ENCODE measurements around the gene MEPCE.

Gene MEPCE

DNA sequence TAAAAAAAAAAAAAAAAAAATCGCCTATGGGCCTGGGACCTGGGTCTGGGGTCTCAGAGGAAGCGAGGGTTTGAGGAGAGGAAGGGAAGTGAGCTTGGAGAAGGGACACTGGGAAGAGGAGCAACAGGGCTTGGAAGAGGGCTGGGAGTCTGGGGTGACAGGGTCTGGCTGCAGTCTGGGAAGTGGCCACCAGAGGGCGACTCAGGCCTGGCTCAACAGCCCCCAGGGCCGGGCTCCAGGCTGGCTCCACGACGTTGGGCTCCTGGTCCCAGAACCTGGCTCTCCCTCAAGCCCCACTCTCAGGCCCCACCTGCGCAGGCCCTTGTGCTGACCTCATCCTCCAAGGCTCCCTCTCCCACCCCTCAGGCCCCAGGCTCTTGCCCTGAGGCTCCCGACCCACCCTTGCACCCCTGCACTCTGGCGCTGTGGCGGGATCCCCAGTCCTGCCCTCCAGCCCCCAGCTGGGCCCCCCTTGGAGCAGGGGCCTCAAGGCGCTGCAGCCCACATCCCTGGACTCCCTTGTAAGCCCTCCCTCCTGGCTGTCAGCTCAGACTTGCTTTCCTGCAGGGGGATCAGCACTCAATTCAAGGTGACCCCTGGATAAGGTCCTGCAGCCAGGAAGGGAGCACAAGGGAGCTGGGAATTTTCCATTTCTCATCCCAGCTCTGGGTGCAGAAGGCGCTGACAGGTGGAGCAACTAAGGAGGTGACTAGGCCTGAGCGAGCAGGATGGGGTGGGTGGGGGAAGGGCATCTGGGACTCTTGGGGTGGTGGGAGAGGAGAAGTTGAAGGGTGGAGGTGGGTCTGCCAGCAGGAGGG, 39.8 kb downstream of the MEPCE start:
- Histone ChIP-seq H3K9ac (ENCODE audit: low read depth, low read length) (no peak overlapping the region), H3K27ac (ENCODE audit: low read length) (no peak overlapping the region), H3K36me3 (ENCODE audit: insufficient read depth, low read depth, low read length) (peaks cover 9% of the 10 kb centered on the region; the same call in 1 of the 2 replicates), H3K9me3 (ENCODE audit: insufficient read depth, low read depth, low read length) (no peaks in the 10 kb centered on the region), H3K4me3 (ENCODE audit: low read length) (no peak overlapping the region), H3K27me3 (ENCODE audit: insufficient read depth, low read length) (no peaks in the 10 kb centered on the region), H3K4me1 (ENCODE audit: insufficient read depth, low read length) (no peaks in the 10 kb centered on the region)

DNA sequence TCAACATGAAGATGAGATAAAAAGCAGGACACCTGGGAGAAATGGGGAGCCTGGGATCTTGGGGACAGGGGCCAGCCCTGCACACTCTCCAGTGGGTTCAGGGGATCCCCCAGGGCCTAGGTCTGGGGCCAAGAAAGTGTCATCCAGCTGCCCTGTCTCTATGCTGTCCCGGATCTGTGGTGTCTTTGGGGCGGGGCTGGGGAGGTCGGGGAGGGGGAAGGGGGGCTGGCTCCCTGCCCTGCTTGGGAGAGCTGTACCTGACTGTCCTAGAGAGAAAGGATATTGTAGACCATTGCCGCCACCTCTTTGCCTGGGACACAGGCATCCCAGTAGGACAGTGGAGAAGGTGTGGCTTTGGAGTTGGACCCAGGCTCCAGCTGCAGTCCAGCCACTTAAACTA, 41.4 kb downstream of the MEPCE start:
- Histone ChIP-seq H3K27me3 (ENCODE audit: insufficient read depth, low read length) (no peaks in the 10 kb centered on the region), H3K9me3 (ENCODE audit: insufficient read depth, low read depth, low read length) (no peaks in the 10 kb centered on the region), H3K27ac (ENCODE audit: low read length) (no peak overlapping the region), H3K4me3 (ENCODE audit: low read length) (no peak overlapping the region), H3K9ac (ENCODE audit: low read depth, low read length) (no peak overlapping the region), H3K36me3 (ENCODE audit: insufficient read depth, low read depth, low read length) (peaks cover 9% of the 10 kb centered on the region; the same call in 1 of the 2 replicates), H3K4me1 (ENCODE audit: insufficient read depth, low read length) (peaks cover 4% of the 10 kb centered on the region)

DNA sequence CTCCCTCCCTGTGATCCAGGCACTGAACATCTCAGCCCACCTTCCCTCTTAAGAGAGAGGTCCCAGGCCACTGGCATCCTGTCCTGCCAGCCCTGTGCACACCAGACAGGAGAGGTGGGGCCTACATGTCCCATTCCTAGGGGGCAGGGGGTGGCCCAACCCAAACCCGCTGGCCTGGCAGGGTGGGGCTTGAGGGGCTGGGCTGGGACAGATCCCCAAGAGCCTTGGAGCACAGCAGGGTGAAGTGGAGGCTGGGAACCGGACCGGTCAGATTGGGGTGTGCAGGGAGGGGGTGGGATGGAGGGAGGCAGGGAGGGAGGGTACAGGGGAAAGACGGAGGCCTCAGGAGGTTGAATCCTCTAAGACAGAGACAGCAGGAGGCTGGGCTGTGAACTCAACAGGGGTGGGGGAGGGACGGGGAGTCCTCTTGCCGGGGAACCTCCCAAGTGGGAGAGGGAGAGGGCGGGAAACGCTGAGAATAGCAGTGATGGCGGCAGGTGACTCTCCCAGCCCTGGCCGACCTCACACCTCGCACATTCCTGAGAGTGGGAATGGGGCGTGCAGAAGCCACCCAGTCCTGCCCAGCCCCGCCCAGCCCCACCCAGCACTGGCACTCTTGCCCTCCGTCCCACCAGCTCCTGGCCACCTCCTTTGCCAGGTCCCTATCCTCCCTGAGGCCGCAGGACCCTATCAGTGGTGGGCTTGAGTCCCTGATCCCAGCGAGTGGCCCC, 42.7 kb downstream of the MEPCE start:
- Histone ChIP-seq H3K4me1 (ENCODE audit: insufficient read depth, low read length) (peaks cover 5% of the 10 kb centered on the region), H3K27me3 (ENCODE audit: insufficient read depth, low read length) (no peaks in the 10 kb centered on the region), H3K36me3 (ENCODE audit: insufficient read depth, low read depth, low read length) (peaks cover 9% of the 10 kb centered on the region; the same call in 1 of the 2 replicates), H3K27ac (ENCODE audit: low read length) (no peak overlapping the region), H3K4me3 (ENCODE audit: low read length) (no peak overlapping the region), H3K9me3 (ENCODE audit: insufficient read depth, low read depth, low read length) (no peaks in the 10 kb centered on the region), H3K9ac (ENCODE audit: low read depth, low read length) (no peak overlapping the region)

DNA sequence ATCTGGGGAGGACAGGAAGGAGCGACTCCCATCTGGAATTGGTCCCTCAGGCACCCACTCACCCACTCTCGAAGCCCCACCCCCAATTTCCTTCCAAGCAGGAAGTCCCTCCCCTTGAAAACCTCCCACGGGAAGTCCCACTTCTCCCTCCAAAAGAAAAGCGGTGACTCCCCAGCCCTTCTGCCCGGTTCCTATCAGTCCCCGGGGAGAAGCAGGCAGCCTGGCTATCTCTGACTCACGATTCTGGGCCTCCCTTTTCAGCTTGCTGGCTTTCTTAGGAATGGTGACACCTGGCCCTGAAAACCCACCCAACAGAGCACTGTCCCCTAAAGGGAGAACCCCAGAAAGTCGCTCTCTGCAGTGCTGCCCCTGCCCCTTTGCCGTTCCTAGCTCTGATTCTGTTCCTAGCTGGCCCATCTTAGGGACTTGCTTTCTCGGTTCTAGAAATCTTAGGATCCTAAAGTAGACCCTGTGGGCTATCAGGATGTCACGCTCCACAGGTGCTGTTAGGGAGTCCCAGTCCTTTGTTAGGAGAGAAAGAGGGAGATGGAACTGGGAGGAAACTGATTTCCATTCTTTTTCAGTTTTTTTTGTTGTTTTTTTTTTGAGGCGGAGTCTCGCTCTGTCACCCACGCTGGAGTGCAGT, 43.3 kb downstream of the MEPCE start:
- no peaks in the 10 kb centered on the region for H3K9me3 ChIP-seq (ENCODE audit: insufficient read depth, low read depth, low read length)
- no peak overlapping the region for H3K4me3 ChIP-seq (ENCODE audit: low read length)
- peaks cover 9% of the 10 kb centered on the region; the same call in 1 of the 2 replicates for H3K36me3 ChIP-seq (ENCODE audit: insufficient read depth, low read depth, low read length)
- peaks cover 5% of the 10 kb centered on the region for H3K4me1 ChIP-seq (ENCODE audit: insufficient read depth, low read length)
- no peaks in the 10 kb centered on the region for H3K27me3 ChIP-seq (ENCODE audit: insufficient read depth, low read length)
- H3K9ac ChIP-seq (ENCODE audit: low read depth, low read length): no peak overlapping the region
- no peak overlapping the region for H3K27ac ChIP-seq (ENCODE audit: low read length)

DNA sequence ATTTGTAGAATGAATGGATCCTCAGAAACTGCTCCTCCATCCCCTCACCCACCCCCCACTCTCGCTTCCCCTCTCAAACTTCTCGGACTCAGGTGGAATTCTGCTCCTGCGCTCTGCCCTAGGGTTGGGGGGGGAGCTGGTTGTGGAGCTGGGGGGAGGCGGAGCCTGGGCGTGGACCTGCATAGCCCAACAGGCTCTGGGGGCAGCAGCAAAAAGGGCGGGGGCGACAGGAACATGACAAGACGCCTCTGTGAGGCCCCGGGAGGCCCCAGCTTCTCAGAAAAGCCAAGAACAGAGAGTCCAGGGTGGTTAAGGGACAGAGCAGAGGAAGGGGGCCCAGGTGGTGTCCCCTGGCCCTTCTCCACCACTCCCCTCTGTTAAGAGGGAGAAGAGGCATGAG, 45.9 kb downstream of the MEPCE start:
- Histone ChIP-seq H3K9me3 (ENCODE audit: insufficient read depth, low read depth, low read length) (no peaks in the 10 kb centered on the region), H3K27ac (ENCODE audit: low read length) (no peak overlapping the region), H3K36me3 (ENCODE audit: insufficient read depth, low read depth, low read length) (peaks cover 9% of the 10 kb centered on the region; the same call in 1 of the 2 replicates), H3K27me3 (ENCODE audit: insufficient read depth, low read length) (no peaks in the 10 kb centered on the region), H3K4me3 (ENCODE audit: low read length) (peak overlapping the region; percentile 30; the same call in 1 of the 2 replicates), H3K4me1 (ENCODE audit: insufficient read depth, low read length) (peaks cover 5% of the 10 kb centered on the region), H3K9ac (ENCODE audit: low read depth, low read length) (peak overlapping the region; percentile 41; the same call in 1 of the 2 replicates)

DNA sequence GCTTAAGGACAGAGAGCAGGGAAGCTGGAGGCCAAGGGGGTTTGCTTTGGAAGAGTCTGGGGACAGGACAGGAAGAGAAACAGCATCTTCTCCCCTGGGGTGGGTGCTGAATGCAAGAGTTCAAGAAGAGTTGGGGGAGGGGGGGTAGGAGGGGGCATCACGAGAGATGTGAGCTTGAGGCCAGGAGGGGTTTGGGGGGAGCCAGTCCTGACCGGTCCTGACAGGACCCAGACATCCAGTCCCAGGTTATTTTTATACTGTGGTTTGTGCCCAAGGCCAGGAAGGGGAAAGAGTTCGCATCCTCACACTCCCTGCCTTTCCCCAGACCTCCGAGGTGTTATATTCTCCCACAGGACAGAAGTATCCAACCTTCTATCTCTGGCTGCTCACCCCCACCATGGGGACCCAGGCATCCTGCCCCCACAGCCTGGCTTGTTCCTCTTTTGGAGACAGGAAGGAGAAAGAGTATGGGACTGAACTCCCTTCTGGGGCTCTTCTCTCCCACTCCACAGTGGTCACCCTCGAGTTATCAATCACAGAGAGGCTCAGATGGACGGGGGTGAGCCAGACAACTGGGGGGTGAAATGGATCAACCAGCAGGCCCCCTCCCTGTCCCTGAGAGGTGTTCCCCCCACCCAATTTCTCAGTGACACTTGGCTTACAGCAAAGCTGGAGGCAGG, 46.6 kb downstream of the MEPCE start:
- H3K27ac ChIP-seq (ENCODE audit: low read length): no peak overlapping the region
- H3K36me3 ChIP-seq (ENCODE audit: insufficient read depth, low read depth, low read length): peaks cover 9% of the 10 kb centered on the region; the same call in 1 of the 2 replicates
- peak overlapping the region; percentile 30; the same call in 1 of the 2 replicates for H3K4me3 ChIP-seq (ENCODE audit: low read length)
- peaks cover 5% of the 10 kb centered on the region for H3K4me1 ChIP-seq (ENCODE audit: insufficient read depth, low read length)
- no peaks in the 10 kb centered on the region for H3K27me3 ChIP-seq (ENCODE audit: insufficient read depth, low read length)
- H3K9me3 ChIP-seq (ENCODE audit: insufficient read depth, low read depth, low read length): no peaks in the 10 kb centered on the region
- peak overlapping the region; percentile 41; the same call in 1 of the 2 replicates for H3K9ac ChIP-seq (ENCODE audit: low read depth, low read length)

DNA sequence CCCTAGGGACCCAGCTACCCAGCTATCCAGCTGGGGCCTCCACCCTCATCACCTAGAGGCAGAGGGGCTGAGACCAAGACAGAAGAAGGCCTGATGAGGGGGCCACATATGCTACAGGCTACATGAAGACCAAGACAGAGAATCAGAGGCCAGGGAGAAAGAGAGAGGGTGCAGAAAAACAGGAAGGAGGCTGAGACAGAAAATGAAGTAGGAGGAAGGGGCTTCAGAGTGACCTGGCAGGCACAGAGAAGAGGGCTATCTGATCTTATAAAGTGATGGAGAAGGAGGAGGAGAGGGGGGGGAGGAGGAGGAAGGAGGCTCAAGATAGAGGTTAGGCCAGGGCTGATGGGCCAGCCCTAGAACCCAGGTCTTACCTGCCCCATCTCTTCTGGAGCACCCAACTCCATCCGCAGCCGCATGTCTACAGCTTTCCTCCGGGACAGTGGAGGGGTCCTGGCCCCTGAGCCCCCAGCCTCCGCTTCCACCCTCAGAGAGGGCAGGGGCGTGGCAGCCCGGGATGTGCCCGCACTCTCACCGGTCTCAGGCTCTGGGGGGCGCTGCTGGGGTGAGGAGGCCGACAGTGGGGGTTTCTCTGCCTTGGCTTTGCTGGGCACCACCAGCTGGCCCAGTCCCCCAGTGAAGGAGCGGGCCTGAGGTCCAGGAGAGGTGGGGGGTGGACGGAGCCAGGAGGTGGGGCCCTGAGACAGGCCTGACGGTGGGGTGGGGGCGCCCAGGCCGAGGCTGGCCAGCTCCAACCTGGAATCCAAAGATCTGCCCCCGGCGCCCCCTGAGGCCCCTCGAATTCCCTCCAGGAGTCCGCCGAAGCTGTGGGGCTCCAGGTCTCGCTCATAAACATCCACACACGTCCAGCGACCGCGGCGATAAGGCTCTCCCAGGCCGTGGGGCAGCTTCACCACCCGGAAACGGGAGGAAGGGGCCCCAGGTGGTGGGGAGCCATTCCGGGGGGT, 47.6 kb downstream of the MEPCE start:
- H3K4me1 ChIP-seq (ENCODE audit: insufficient read depth, low read length): peaks cover 5% of the 10 kb centered on the region
- peaks cover 1% of the 10 kb centered on the region; the same call in 1 of the 2 replicates for H3K27me3 ChIP-seq (ENCODE audit: insufficient read depth, low read length)
- no peak overlapping the region for H3K9ac ChIP-seq (ENCODE audit: low read depth, low read length)
- H3K4me3 ChIP-seq (ENCODE audit: low read length): peak overlapping the region; percentile 81; the same call in 1 of the 2 replicates
- peaks cover 9% of the 10 kb centered on the region; the same call in 1 of the 2 replicates for H3K36me3 ChIP-seq (ENCODE audit: insufficient read depth, low read depth, low read length)
- no peaks in the 10 kb centered on the region for H3K9me3 ChIP-seq (ENCODE audit: insufficient read depth, low read depth, low read length)
- no peak overlapping the region for H3K27ac ChIP-seq (ENCODE audit: low read length)

DNA sequence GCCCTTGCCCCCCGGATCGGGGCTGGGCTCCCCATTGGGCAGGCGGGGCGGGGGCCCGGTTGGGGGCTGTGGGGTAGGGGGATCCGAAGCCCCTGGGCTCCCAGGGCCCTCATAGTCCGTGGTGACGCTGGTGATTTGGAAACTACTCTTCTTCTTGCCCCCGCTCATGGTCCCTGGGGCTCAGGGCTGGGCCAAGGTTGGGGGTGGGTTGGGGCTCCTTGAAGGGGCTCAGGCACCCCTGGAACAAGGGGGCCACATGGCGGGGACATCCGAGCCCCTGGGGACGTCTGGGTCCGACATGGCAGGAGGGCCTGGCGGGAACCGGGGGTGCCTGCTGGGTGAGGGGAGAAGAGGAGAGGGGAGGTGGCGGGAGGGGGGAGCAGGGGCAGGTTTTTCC, 48.2 kb downstream of the MEPCE start:
- H3K9me3 ChIP-seq (ENCODE audit: insufficient read depth, low read depth, low read length): no peaks in the 10 kb centered on the region
- H3K27ac ChIP-seq (ENCODE audit: low read length): no peak overlapping the region
- peak overlapping the region; percentile 76; the same call in 1 of the 2 replicates for H3K9ac ChIP-seq (ENCODE audit: low read depth, low read length)

DNA sequence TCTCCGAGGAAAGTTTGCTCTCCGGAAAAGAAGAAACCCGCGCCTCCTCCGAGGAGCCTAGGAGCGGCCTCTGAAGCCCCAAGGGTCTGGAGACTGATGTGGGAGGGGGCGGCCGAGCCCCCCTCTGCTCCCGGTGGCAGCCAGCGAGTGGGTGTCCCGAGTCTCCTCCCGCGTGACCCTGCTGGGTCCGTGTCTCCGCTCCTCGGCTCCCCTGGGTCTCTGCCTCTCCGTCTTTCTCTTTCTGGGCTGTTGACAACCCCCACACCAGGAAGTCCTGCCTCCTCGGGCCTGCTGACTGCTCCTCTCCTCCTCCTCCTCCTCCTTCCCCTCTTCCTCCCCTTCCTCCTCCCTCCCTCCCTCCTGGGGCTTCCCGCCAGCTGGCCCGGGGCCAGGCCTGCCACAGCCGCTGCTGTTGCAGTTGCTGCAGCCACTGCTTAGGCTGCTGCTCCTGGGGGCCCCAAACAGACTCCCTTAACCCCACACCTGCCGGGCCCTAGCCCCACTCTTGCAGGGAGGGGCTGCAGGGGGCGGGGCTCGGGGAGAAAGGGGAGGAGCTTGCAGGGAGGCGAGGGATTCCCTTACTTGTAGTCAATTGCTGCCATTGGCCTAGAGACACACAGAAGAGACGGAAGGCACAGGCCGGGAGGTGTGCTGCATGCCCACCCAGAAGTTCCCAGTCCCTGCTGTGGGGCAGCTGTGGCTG, 49.5 kb downstream of the MEPCE start, which contains the start of gene TSC22D4:
TSC22D4 (minus strand) TSS at position 257 of the 703 bp plus-strand sequence. CDS start 1,176 bp downstream, outside the sequence.
- no peaks in the 10 kb centered on the region for H3K9me3 ChIP-seq (ENCODE audit: insufficient read depth, low read depth, low read length)
- H3K9ac ChIP-seq (ENCODE audit: low read depth, low read length): peak within 1 kb of the TSS; percentile 76; the same call in 1 of the 2 replicates
- no peaks in the 10 kb centered on the region for H3K36me3 ChIP-seq (ENCODE audit: insufficient read depth, low read depth, low read length)
- peaks cover 5% of the 10 kb centered on the region for H3K4me1 ChIP-seq (ENCODE audit: insufficient read depth, low read length)
- peak within 1 kb of the TSS; percentile 61 for H3K27ac ChIP-seq (ENCODE audit: low read length)
- peaks cover 4% of the 10 kb centered on the region; the same call in 1 of the 2 replicates for H3K27me3 ChIP-seq (ENCODE audit: insufficient read depth, low read length)
- H3K4me3 ChIP-seq (ENCODE audit: low read length): peak within 1 kb of the TSS; percentile 81

More for the DNA sequence above, 48.2 kb downstream of the MEPCE start:
- Histone ChIP-seq H3K36me3 (ENCODE audit: insufficient read depth, low read depth, low read length) (peaks cover 8% of the 10 kb centered on the region; the same call in 1 of the 2 replicates), H3K27me3 (ENCODE audit: insufficient read depth, low read length) (peaks cover 4% of the 10 kb centered on the region; the same call in 1 of the 2 replicates), H3K4me1 (ENCODE audit: insufficient read depth, low read length) (peaks cover 5% of the 10 kb centered on the region), H3K4me3 (ENCODE audit: low read length) (peak overlapping the region; percentile 81; the same call in 1 of the 2 replicates)

Data from iPS-20b (cell line).